HepG2 (cell line): ENCODE data around the gene UBL4B. TPM values are rescaled to one million over a fixed set of nuclear protein-coding genes. Genes with fewer than 3 reads are reported as not detected.
A peak's percentile ranks its signal among the peaks of the same experiment; 100 is the strongest.

ENCODE experiments used
- AHR ChIP-seq: IDR thresholded peaks from 2 replicates; pipeline ENCODE4 v1.6.1; 2018; ENCODE audit warnings: missing genetic modification reagents, missing compliant biosample characterization
- ETV5 ChIP-seq: IDR thresholded peaks from 2 replicates; pipeline ENCODE4 v1.6.1; 2018; ENCODE audit warnings: missing biosample characterization, missing genetic modification reagents, inconsistent platforms, borderline replicate concordance
- FOXA3 ChIP-seq: IDR thresholded peaks from 2 replicates; pipeline ENCODE4 v1.6.1; 2016; ENCODE audit warnings: missing genetic modification reagents, missing compliant biosample characterization
- GABPB1 ChIP-seq: IDR thresholded peaks from 2 replicates; pipeline ENCODE4 v1.6.1; 2016; ENCODE audit warnings: mild to moderate bottlenecking, missing genetic modification reagents, moderate library complexity, missing compliant biosample characterization
- IRF2 ChIP-seq: IDR thresholded peaks from 2 replicates; pipeline ENCODE4 v1.6.1; 2018; ENCODE audit warnings: missing genetic modification reagents, missing compliant biosample characterization
- MAFK ChIP-seq, 2 experiments: IDR thresholded peaks in 1 of 2; conservative IDR thresholded peaks in 1 of 2; 2 replicates each; pipeline ENCODE4 v1.6.1; 2011; ENCODE audit warnings: improper control_type of control experiment in 2 of 2, low read length in 2 of 2
- SAFB2 ChIP-seq: sonication (generic); formaldehyde crosslinking; IDR thresholded peaks from 2 replicates; pipeline ENCODE4 v1.5.1; 2020; ENCODE audit warnings: missing genetic modification reagents, low read depth, mild to moderate bottlenecking, borderline replicate concordance
- SIN3A ChIP-seq: IDR thresholded peaks from 2 replicates; pipeline ENCODE4 v1.6.1; 2011; ENCODE audit warnings: low read depth, mild to moderate bottlenecking, control low read depth, low read length, borderline replicate concordance
- SOX13 ChIP-seq, 3 experiments: fragments of 450-650 bp in 1 of 3; sonication (generic) in 1 of 3; formaldehyde crosslinking in 1 of 3; IDR thresholded peaks in 2 of 3; conservative IDR thresholded peaks in 1 of 3; 2 replicates each; pipeline versions ENCODE4 v1.5.0 to v1.6.1; 2016 to 2020; ENCODE audit warnings: antibody characterized with exemption in 1 of 3, mild to moderate bottlenecking in 1 of 3, missing compliant biosample characterization in 1 of 3, missing genetic modification reagents in 1 of 3, moderate library complexity in 1 of 3
- SSRP1 ChIP-seq: IDR thresholded peaks from 2 replicates; pipeline ENCODE4 v1.6.1; 2016; ENCODE audit warnings: control low read depth
- ZBTB38 ChIP-seq: sonication (generic); formaldehyde crosslinking; IDR thresholded peaks from 2 replicates; pipeline ENCODE4 v1.5.1; 2020; ENCODE audit warnings: mild to moderate bottlenecking, missing genetic modification reagents
- ZKSCAN1 ChIP-seq: fragments of 150-350 bp; IDR thresholded peaks from 2 replicates; pipeline ENCODE4 v1.6.1; 2014; ENCODE audit warnings: low read length
- ZNF160 ChIP-seq: sonication (generic); formaldehyde crosslinking; IDR thresholded peaks from 2 replicates; pipeline ENCODE4 v1.8.0; 2022; ENCODE audit warnings: mild to moderate bottlenecking, inconsistent platforms, missing genetic modification reagents
- polyA plus RNA-seq, 8 experiments: library from polyadenylated mRNA; depleted of rRNA in 3 of 8; stranded (reverse) in 7 of 8; unstranded in 1 of 8; fragments of >200 nt; fragmentation: Illumina TruSeq in 4 of 8; extraction: Trizol in 4 of 8; gene quantifications; 2 replicates each; pipeline versions ENCODE4 v1.2.1 to v1.2.3, GENCODE V29; 2011 to 2016; ENCODE audit warnings: low read depth in 4 of 8, missing spikeins in 1 of 8, mixed read lengths in 1 of 8; ENCODE audit not compliant: insufficient read depth in 1 of 8
- total RNA-seq, 5 experiments: library from RNA; depleted of rRNA; stranded (reverse); fragments of >200 nt; fragmentation: Illumina TruSeq; extraction: Trizol; gene quantifications; 2 replicates each; pipeline ENCODE4 v1.2.3, GENCODE V29; 2016; ENCODE audit warnings: low read depth in 1 of 5
- TF ChIP-seq, protein P1 (sequence below): sonication (generic); formaldehyde crosslinking; IDR thresholded peaks from 2 replicates; pipeline ENCODE4 v1.5.1; 2020; ENCODE audit warnings: missing genetic modification reagents, mild to moderate bottlenecking, borderline replicate concordance
- TF ChIP-seq, protein P2 (sequence below): sonication (generic); formaldehyde crosslinking; IDR thresholded peaks from 2 replicates; pipeline ENCODE4 v1.9.0; 2021; ENCODE audit warnings: mild to moderate bottlenecking, missing genetic modification reagents
- TF ChIP-seq, protein P3 (sequence below): sonication (generic); formaldehyde crosslinking; IDR thresholded peaks from 2 replicates; pipeline ENCODE4 v1.5.1; 2020; ENCODE audit warnings: mild to moderate bottlenecking, missing genetic modification reagents

The UBL4B gene
- total and polyA plus RNA-seq, 2 of the 13 experiments (the other 11 are each of a cell fraction or from before 2014, with no cell fraction given) = not detected

- no peak for TF ChIP-seq SAFB2 (CRISPR knock-in tag)
- TF ChIP-seq SIN3A = no peak
- no peak for TF ChIP-seq FOXA3
- TF ChIP-seq, protein P1, sequence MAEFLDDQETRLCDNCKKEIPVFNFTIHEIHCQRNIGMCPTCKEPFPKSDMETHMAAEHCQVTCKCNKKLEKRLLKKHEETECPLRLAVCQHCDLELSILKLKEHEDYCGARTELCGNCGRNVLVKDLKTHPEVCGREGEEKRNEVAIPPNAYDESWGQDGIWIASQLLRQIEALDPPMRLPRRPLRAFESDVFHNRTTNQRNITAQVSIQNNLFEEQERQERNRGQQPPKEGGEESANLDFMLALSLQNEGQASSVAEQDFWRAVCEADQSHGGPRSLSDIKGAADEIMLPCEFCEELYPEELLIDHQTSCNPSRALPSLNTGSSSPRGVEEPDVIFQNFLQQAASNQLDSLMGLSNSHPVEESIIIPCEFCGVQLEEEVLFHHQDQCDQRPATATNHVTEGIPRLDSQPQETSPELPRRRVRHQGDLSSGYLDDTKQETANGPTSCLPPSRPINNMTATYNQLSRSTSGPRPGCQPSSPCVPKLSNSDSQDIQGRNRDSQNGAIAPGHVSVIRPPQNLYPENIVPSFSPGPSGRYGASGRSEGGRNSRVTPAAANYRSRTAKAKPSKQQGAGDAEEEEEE (CRISPR knock-in tag) = no peak
- no peak for TF ChIP-seq MAFK (conservative IDR thresholded peaks at IDR 0.05 in 1 of 2, IDR thresholded peaks at IDR 0.05 in 1 of 2; ENCODE audit: low read length in 2 of 2)
- TF ChIP-seq, protein P2, sequence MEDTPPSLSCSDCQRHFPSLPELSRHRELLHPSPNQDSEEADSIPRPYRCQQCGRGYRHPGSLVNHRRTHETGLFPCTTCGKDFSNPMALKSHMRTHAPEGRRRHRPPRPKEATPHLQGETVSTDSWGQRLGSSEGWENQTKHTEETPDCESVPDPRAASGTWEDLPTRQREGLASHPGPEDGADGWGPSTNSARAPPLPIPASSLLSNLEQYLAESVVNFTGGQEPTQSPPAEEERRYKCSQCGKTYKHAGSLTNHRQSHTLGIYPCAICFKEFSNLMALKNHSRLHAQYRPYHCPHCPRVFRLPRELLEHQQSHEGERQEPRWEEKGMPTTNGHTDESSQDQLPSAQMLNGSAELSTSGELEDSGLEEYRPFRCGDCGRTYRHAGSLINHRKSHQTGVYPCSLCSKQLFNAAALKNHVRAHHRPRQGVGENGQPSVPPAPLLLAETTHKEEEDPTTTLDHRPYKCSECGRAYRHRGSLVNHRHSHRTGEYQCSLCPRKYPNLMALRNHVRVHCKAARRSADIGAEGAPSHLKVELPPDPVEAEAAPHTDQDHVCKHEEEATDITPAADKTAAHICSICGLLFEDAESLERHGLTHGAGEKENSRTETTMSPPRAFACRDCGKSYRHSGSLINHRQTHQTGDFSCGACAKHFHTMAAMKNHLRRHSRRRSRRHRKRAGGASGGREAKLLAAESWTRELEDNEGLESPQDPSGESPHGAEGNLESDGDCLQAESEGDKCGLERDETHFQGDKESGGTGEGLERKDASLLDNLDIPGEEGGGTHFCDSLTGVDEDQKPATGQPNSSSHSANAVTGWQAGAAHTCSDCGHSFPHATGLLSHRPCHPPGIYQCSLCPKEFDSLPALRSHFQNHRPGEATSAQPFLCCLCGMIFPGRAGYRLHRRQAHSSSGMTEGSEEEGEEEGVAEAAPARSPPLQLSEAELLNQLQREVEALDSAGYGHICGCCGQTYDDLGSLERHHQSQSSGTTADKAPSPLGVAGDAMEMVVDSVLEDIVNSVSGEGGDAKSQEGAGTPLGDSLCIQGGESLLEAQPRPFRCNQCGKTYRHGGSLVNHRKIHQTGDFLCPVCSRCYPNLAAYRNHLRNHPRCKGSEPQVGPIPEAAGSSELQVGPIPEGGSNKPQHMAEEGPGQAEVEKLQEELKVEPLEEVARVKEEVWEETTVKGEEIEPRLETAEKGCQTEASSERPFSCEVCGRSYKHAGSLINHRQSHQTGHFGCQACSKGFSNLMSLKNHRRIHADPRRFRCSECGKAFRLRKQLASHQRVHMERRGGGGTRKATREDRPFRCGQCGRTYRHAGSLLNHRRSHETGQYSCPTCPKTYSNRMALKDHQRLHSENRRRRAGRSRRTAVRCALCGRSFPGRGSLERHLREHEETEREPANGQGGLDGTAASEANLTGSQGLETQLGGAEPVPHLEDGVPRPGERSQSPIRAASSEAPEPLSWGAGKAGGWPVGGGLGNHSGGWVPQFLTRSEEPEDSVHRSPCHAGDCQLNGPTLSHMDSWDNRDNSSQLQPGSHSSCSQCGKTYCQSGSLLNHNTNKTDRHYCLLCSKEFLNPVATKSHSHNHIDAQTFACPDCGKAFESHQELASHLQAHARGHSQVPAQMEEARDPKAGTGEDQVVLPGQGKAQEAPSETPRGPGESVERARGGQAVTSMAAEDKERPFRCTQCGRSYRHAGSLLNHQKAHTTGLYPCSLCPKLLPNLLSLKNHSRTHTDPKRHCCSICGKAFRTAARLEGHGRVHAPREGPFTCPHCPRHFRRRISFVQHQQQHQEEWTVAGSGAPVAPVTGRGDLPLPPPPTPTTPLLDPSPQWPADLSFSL (CRISPR knock-in tag) = no peak
- TF ChIP-seq, protein P3, sequence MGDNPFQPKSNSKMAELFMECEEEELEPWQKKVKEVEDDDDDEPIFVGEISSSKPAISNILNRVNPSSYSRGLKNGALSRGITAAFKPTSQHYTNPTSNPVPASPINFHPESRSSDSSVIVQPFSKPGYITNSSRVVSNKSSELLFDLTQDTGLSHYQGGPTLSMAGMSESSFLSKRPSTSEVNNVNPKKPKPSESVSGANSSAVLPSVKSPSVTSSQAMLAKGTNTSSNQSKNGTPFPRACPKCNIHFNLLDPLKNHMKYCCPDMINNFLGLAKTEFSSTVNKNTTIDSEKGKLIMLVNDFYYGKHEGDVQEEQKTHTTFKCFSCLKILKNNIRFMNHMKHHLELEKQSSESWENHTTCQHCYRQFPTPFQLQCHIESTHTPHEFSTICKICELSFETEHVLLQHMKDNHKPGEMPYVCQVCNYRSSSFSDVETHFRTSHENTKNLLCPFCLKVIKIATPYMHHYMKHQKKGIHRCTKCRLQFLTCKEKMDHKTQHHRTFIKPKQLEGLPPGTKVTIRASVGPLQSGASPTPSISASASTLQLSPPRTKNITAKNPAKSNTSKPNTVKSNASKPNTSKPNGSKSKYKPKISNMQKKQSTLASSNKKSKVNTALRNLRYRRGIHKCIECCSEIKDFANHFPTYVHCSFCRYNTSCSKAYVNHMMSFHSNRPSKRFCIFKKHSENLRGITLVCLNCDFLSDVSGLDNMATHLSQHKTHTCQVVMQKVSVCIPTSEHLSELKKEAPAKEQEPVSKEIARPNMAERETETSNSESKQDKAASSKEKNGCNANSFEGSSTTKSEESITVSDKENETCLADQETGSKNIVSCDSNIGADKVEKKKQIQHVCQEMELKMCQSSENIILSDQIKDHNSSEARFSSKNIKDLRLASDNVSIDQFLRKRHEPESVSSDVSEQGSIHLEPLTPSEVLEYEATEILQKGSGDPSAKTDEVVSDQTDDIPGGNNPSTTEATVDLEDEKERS (CRISPR knock-in tag) = no peak
- no peak for TF ChIP-seq ZKSCAN1
- no peak for TF ChIP-seq SOX13 (IDR thresholded peaks at IDR 0.05)
- TF ChIP-seq SOX13 (CRISPR knock-in tag; conservative IDR thresholded peaks at IDR 0.05 in 1 of 2, IDR thresholded peaks at IDR 0.05 in 1 of 2) = no peak
- 0 out of 2 replicates have a peak, but pooled peaks have one; percentile 24 for TF ChIP-seq ZBTB38
- peak; percentile 77; the same call in 1 of the 2 replicates for TF ChIP-seq IRF2 (CRISPR knock-in tag)
- no peak for TF ChIP-seq AHR (CRISPR knock-in tag)
- no peak for TF ChIP-seq SSRP1 (CRISPR knock-in tag)
- TF ChIP-seq ETV5 (CRISPR knock-in tag) = no peak
- TF ChIP-seq ZNF160 = no peak
- TF ChIP-seq GABPB1 (CRISPR knock-in tag) = peak; percentile 60; the same call in 1 of the 2 replicates
Observed at GRCh38 chr1:110084227-110085078, 27.8 kb upstream of the UBL4B start (continued).
